ENCODE measurements around the gene TM9SF2.
"Not testable (repeated sequence)": the region's sequence is repeated elsewhere in the genome, so short reads cannot be mapped to it uniquely, and the experiment has no call there.

TM9SF2 gene

DNA sequence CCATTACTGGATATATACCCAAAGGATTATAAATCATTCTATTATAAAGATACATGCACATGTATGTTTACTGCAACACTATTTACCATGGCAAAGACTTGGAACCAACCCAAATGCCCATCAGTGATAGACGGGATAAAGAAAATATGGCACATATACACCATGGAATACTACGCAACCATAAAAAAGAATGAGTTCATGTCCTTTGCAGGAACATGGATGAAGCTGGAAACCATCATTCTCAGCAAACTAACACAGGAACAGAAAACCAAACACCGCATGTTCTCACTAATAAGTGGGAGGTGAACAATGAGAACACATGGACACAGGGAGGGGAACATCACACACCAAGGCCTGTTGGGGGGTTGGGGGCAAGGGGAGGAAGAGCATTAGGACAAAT, 9.5 kb upstream of the TM9SF2 start:
- in situ Hi-C loops (cut with HindIII; ENCODE audit: low sequenced_read_pairs), result not testable (repeated sequence)

DNA sequence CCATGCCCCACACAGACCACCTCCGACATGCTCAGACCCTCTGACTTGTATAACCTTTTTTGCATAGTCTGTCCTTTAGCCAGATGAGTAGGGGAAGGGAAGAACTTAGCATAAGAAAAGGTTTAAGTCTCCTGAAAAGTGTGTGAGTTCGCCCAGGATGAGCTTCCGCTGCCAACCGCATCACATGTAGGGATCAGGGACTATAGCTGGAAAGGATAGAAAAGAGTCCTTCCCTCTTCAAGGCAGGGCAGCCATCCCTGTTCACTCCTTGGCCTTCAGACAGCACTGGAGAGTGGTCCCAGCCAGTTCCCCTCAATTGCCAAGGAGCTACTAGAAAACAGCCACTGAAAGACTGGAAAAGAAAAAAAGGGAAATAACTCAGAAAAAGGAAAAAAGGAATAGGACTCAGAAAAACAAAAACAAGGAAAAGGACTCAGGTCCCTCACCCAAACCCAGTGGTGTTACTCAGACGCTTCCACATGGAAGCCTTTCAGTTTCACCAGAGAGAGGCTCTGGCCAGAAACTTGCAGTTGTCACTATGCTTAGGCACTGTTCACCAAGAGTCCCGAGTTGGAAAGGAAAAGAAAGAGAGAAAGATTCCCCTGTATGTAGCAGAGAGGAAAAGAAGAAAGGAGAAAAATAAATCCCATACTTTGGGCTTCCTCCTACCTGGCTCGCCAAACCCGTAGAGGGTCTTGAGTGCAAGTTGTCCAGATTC, 5.6 kb upstream of the TM9SF2 start:
- in situ Hi-C loops (cut with HindIII; ENCODE audit: low sequenced_read_pairs), result no loop called here

DNA sequence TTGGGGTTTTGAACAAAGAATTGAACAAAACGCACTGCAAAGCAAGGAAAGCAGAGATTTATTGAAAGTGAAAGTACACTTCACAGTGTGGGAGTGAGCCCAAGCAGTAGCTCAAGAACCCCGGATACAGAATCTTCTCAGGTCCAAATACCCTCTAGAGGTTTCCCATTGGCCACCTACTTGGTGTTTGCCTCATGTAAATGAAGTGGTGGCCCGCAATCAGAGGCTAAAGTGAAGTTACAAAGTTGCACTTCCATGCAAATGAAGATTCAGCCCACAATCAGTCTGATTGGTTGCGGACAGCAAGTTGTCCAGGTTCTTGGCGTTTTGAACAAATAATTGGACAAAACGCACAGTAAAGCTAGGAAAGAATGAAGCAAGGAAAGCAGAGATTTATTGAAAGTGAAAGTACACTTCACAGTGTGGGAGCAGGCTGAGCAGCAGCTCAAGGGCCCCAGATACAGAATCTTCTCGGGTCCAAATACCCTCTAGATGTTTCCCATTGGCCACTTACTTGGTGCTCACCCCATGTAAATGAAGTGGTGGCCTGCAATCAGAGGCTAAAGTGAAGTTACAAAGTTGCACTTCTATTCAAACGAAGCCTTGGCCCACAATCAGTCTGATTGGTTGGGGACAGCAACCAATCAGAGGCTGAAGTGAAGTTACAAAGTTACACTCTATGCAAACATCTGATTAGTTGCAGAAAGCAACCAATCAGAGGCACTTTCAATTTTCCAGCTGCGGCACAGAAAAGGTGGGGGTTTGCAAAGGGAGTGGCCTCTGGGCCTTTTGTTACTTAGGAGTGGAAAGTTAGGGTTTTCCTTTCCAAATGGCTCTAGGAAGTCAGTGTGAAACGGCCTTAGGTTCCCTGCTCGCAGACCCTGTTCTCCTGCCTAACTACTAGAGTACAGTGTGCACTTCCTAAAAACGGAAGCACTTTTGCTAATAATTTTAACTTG, 4.8 kb upstream of the TM9SF2 start:
- in situ Hi-C loops (cut with HindIII; ENCODE audit: low sequenced_read_pairs), result no loop called here

DNA sequence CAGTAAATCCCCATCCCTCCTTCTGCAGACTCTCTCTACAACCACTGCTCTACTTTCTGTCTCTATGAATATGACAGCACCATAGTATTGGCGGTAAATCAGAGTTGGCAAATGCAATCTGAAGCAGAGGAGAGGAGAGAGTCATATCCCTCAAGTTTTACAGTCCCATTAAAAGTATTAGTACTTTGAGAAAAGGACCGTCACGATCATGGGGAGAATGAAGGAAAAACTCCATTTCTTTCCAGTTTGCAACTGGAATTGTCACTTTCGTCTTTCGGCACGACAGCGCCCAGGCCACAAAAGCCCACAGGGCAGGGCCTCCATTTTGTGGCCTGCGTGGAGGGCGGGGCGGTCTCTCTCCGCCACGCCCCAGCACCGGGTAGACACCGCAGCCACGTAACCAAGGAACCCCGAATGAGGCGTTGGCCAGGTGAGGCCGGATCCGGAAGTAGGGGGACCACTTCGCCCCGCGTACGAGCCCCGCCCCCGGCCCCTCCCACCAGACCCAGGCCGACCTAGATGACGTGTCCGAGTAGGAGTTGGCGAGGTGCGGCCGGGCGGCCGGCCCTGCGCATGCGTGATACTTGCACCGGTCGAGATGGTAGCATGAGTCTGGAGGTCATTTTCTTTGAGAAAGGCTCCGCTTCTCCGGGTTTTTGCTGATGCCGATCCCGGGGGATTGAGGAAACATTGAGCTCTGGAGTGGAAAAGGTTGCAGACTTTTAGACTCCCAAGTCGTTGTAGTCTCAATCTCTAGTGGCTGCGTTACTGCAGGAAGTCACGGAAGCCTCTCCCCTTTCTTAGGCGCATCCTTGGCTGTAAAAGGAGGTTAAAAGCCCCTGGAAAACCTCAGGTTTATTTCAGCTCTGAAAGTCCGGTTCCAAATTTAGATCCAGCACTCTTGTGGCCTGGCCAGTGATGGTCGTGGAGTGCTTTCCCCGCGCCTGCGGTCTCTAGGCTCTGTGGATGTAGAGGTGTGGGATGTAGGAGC, 2.8 kb upstream of the TM9SF2 start:
- in situ Hi-C loops (cut with HindIII; ENCODE audit: low sequenced_read_pairs), result no loop called here

DNA sequence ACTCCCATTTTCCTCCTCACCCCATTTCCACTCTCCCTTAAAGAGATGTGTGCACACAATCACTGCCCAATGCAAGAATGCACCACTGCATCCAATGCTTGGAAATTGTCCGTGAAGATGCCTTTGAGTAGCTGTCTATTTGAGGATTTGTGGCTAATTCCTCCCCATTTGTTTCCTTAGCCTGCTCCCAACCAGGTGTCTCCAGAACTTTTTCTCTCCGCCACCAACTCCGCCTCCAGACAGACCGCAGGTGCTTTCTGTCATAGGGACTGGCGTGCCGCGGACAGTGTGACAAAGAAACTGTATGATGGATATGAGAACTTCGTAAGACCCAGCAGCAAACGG, 461 bp upstream of the TM9SF2 start:
- in situ Hi-C loops (cut with HindIII; ENCODE audit: low sequenced_read_pairs), result no loop called here

DNA sequence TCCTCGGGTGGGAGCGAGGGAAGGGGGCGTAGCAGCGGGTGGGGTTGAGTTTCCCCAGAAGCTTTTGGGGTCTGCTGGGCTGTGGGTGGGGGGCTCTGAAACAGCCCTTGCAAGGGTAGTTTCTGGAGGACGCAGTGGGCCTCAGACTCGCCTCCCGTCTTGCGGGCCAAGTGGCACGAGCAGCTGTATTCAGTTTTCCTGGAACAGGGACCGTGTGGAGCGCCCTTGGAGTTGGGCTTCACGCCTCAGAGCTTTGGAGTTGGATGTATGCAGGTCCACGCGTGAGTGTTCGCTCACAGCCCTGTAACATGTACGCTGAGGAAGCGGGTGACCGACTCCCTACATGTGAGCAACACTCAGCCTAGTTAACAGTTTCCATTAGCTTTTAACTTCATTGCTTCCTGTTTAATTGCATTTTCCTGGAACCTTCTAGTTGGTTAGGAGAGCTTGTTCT, 603 bp downstream of the TM9SF2 start:
- in situ Hi-C loops (cut with HindIII; ENCODE audit: low sequenced_read_pairs), result no loop called here

DNA sequence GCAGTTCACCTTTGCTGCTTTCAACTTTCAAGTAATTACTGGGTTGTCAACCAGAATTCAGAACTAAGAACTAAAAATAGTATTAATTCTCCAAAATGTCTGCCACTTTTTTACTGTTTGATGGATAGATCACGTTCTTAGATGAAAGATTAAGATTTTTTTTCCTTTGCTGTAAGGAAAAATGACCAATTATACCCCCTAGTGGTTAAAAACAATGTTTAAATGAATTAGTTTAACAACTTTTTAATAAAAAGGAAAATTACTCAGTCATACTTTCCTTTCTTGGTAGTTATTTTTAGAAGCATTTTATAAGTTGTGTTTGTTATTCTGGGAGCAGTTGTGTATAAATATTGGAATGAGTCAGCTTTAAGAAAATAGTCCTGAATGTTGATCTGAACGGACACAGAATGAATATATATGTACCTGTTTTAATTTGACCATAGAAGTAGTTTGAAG, 4.6 kb downstream of the TM9SF2 start:
- in situ Hi-C loops (cut with HindIII; ENCODE audit: low sequenced_read_pairs), result no loop called here

DNA sequence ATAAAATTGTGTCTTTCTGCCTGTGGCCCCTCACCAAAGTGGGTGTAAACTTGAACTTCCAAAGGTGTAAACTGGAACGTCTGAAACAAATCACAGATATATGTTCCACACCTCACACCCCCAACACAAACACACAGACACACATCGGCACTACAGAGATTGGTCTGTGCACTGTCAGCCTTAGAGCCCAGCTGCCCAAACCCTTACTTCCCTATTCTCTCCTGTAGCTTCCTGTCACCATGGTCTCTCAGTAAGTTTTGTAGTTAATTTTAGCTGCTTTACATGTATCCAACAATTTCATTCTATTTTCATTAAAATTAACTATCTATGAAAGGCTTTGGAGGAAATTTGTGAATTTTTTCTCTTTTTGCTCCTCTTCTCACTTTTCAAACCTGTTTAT, 5.4 kb downstream of the TM9SF2 start:
- in situ Hi-C loops (cut with HindIII; ENCODE audit: low sequenced_read_pairs), result no loop called here

DNA sequence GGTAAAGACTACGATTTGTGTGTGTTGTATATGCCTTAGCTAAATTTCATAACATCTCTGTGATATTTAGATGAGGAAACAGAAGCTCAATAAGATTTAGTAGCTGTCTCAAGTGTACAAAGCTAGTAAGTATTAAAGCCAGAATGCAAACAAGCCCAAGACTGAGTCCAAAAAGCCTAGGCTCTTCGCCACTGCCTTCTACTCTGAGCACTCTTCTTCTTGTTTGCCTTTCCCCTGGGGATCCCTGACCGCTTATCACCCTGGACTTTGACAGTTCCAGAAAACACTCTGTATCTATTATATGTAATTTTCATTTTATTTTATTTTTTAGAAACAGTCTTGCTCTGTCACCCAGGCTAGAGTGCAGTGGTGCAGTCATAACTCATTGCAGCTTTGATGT, 5.8 kb downstream of the TM9SF2 start:
- in situ Hi-C loops (cut with HindIII; ENCODE audit: low sequenced_read_pairs), result no loop called here

DNA sequence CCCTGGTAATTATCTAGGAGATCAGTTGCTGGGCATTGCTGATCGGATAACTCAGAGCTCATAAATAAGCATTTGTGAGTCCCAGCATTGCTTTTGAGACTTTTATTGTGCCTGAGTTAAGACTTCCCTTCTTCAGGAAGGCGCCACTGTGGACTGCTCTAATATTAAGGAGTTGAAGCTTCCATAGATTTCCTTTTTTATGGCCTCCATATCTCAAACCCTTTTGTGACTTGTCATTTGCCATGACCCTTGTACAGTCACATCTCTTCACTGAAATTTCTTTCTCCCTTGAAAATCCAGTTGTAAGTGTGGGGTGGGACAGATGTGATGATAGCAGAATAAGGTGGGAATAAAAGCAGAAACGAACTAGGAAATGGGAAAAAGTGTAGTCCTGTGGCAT, 6.3 kb downstream of the TM9SF2 start:
- in situ Hi-C loops (cut with HindIII; ENCODE audit: low sequenced_read_pairs), result no loop called here

DNA sequence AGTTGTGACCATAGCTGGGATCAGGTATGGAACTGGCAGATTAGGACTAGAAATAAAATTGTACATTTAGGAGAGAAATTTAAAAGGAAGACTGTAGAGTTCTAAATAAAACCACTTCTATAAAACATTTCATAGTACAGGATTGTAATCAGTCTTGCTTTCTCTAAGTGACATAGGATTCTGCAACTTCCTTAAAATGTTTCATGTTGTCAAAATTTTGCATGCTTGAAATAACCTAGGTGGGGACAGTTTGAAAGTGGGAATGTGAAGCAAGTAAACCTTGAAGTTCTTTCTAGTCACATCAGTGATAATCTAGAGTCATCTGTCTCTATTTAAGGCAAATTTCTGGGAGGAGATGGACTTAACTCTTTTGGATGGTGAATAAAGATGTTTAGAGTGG, 6.7 kb downstream of the TM9SF2 start:
- in situ Hi-C loops (cut with HindIII; ENCODE audit: low sequenced_read_pairs), result no loop called here

DNA sequence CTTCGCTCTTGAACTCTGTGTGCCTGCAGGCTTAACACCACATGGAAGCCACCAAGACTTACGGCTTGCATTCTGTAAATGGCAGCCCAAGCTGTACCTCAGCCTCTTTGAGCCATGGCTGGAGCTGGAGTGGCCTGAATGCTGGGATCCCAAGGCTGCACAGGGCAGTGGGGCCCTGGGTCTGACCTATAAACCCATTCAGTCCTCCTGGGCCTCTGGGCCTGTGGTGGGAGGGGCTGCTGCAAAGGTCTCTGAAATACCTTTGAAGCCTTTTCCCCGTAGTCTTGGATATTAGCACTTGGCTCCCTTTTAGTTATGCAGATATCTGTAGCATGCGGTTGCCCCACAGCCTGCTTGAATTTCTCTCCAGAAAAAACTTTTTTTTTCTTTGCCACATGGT, 8.2 kb downstream of the TM9SF2 start:
- in situ Hi-C loops (cut with HindIII; ENCODE audit: low sequenced_read_pairs), result no loop called here

DNA sequence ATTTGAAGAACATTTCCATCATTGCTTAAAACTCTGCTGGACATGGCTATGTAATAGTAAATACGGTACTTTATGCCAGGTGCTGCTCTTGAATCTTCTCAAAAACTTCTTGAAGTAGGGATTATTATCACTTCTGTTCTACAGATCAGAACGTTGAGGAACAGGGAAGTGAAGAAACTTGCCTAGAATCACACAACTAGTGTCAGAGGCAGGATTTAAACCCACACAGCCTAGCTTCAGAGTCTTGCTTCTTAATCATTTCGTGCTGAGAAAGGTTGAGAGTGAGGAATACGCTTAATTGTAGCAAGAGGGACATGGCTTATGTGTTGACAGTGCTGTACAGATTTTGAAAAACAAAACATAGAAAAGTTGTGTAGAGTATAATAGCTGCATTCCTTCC, 13.5 kb downstream of the TM9SF2 start:
- in situ Hi-C loops (cut with HindIII; ENCODE audit: low sequenced_read_pairs), result no loop called here

DNA sequence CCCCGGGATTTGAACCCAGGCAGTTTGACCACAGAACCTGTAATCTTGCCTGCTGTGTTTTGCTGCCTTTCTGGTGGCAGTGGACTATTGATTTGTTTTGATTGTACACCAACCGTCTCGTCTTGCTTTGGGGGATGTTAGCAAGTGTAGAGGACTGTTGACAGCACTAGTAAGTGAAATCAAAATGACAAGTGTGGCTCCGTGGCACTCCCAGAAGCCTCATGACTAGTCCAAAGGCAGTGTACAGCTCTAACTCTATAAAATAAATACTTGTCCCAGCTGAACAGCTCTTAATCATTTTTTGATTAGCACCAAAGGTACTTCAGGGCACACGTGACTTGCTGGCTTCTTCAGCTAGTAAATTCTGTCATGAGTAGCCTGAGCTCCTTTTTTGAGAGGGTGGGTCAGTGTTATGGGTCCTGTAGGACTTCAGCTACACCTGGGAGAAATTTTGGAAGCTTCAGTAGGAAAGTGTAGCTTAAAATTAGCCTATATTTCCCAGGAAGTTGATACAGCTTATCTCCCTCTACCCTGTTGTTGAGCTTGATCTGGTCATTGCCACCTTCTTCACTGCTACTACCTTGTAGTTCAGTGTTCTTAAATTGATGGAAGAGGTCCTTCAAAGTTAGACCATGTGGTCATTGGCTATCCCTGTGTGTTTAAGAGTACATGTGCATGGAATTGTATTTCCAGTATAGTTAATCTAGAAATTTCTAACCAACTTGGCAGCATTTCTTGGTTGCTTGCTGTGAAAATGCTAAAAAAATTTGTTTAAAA, 15.1 kb downstream of the TM9SF2 start:
- in situ Hi-C loops (cut with HindIII; ENCODE audit: low sequenced_read_pairs), result no loop called here

DNA sequence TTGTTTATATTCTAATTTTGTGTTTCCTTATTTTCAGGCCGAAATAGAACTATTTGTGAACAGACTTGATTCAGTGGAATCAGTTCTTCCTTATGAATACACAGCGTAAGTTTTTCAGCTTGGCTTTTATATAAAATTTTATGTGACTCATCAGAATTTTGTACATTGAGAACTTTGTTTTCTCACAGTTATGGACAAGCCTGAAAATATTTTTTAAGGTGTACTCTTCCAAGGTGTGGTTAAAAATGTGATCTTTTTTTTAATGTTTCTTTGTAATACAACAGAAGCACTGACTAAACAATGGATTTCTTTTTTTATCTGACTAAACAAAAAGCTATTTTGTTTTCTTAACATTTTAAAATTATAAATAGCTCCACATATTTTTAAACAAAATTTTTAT, 16.3 kb downstream of the TM9SF2 start:
- in situ Hi-C loops (cut with HindIII; ENCODE audit: low sequenced_read_pairs), result no loop called here

DNA sequence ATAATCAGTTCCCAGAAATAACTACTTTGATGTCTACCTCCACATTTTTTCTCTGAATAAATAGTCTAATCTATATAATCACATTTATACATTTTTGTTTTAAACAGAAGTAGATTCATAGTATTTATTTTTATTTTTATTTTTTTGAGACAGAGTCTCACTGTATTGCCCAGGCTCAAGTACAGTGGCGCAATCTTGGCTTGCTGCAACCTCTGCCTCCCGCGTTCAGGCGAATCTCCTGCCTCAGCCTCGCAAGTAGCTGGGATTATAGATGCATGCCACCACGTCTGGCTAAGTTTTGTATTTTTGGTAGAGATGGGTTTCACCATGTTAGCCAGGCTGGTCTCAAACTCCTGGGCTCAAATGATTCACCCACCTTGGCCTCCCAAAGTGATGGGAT, 16.7 kb downstream of the TM9SF2 start:
- in situ Hi-C loops (cut with HindIII; ENCODE audit: low sequenced_read_pairs), result no loop called here

DNA sequence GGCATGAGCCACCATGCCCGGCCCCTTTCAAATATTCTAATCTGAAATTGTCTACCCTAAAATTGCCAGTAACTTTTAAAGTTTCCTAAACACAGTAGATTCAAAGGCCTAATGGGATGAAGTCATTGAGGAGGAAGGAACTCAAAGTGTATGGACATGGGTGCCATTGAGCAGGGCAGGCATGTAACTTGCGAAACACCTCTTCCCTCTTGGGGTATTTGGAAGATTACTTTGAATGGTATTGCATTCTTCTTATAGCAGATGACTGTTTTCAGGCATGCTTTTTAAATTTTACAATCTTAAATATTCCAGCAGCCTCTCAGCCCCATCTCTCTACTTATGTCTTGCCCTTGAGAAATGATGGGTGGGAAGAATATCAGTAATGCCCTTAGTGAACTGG, 21.0 kb downstream of the TM9SF2 start:
- in situ Hi-C loops (cut with HindIII; ENCODE audit: low sequenced_read_pairs), result no loop called here

DNA sequence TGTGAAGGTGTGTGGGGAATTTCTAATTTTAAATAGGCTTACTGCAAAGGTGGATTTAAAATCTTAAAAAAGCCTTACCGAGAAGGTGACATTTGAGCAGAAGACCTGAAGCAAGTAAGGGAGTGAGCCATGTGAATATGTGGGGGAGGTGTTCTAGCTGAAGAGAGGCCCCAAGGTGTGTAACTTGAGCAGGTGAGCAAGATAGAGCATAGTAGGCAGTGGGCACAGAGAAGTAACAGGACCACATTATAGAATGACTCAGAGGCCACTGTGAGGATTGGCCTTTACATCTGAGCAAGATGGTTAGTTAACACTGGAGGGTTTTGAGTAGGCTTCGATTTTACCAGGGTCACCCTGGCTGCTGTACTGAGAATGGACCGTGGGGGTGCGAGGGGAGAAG, 22.6 kb downstream of the TM9SF2 start:
- in situ Hi-C loops (cut with HindIII; ENCODE audit: low sequenced_read_pairs), result no loop called here

DNA sequence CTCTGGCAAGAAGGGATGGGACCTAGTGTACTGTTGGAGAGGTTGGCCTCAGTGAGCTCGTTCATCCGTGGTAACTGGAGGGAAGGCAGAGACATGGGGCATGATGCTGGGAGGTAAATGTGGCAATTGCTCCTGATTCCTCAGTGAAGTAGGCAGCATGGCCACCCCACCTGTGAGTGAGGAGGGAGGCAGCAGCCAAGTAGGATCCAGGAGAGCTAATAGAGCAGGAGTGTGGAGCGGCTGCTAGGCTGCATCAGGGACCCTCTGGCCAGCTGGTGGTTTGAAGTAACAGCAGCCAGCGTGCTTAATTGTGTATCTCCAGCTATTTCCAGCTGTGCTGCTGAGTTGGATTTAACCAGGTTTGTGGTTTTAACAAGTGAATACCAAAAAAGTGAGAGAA, 24.7 kb downstream of the TM9SF2 start:
- in situ Hi-C loops (cut with HindIII; ENCODE audit: low sequenced_read_pairs), result no loop called here

DNA sequence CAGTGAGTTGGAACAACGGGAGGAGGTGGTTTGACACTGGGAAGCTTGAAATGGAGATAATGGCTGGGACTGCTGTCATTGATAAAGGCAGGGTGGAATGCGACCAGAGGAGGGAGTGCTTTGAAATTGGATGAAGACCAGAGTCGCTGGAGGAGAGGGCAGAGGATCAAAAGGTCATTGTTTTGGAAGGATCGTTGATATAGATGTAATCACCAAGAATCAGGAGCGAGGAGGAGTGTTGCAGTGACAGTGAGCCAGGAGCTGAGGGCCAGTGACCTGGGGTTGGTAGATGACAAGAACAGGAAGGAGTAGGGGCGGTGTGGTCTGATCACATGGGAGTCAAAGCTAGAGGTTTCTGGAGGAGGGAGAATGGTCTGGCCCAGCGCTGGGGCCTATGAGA, 25.3 kb downstream of the TM9SF2 start:
- in situ Hi-C loops (cut with HindIII; ENCODE audit: low sequenced_read_pairs), result no loop called here

Measured in endothelial cell of hepatic sinusoid (primary cell).